GM12872 (cell line): Measurements from ENCODE around the gene BCO2.

Experiments
- TF ChIP-seq, protein P1 (sequence below): IDR thresholded peaks from 3 replicates; pipeline ENCODE4 v1.5.1; 2011; ENCODE audit warnings: low read depth, mild to moderate bottlenecking, low read length, moderate library complexity; ENCODE audit not compliant: insufficient read depth

Gene BCO2

DNA sequence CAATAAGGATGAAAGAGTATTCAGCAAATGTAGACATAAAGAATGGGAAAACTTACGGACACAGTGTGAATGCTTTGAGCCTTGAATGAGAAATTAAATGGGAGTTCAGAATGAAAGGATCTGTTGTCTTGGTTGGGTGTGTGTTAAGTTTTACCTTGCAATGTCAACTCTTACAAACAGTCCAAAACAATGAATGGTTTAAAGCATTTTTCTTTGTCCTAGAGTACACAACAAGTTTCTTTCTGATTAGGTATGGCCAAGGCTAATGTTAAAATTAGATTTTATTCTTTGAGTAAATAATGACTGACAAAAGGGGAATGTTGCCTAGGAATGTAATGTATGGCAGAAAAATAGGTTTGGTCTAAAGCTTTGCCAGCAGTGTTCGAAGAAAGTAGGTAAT is 53.4 kb downstream of the BCO2 start:
- TF ChIP-seq, protein P1, sequence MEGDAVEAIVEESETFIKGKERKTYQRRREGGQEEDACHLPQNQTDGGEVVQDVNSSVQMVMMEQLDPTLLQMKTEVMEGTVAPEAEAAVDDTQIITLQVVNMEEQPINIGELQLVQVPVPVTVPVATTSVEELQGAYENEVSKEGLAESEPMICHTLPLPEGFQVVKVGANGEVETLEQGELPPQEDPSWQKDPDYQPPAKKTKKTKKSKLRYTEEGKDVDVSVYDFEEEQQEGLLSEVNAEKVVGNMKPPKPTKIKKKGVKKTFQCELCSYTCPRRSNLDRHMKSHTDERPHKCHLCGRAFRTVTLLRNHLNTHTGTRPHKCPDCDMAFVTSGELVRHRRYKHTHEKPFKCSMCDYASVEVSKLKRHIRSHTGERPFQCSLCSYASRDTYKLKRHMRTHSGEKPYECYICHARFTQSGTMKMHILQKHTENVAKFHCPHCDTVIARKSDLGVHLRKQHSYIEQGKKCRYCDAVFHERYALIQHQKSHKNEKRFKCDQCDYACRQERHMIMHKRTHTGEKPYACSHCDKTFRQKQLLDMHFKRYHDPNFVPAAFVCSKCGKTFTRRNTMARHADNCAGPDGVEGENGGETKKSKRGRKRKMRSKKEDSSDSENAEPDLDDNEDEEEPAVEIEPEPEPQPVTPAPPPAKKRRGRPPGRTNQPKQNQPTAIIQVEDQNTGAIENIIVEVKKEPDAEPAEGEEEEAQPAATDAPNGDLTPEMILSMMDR, result no peak

DNA sequence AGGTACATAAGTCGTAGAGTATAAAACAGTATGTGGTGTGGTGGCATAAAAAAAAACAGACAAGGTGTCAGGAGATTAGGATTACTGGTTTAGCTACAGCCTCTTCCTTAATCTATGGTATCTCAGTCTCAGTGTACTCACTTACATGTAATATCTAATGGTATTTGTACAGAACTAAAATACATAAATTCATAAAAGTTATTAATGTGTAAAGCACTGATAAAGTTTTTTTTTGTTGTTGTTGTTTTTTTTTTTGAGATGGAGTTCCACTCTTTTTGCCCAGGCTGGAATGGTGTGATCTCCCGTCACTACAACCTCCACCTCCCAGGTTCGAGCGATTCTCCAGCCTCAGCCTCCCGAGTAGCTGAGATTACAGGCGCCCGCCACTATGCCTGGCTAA is 53.8 kb downstream of the BCO2 start:
- TF ChIP-seq, protein P1, result no peak

DNA sequence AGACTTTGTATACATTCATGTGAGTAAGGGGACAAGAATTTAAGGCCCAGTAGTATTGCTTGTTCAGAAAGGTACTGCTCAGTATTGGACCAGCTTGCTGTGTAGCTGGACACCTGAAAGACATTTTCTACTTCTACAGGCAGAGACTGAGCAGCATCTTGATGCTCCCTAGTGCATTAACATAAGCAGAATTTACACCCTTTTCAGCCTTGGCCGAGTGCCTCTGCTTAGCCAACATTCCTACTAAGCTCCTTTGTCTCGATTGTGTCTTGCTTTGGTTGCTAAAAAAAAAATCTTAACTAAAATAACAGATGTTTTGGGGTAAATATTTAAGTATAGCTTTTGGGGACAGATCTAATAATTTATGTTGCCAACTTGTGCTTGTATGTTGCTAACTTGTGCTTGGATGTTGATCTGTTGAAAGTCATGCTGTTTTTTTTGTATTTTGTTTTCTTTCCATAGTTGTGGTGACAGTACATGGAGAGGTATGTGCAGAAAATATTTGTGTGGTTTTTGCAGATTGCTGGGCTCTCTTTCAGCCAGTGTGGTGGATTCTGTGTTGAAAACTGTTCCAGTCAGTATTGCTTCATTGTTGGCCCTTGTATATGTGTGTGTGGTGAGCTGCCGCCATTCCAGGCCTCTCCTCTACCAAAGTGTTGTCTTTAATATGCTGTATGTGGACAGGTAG is 54.6 kb downstream of the BCO2 start:
- TF ChIP-seq, protein P1, result no peak

DNA sequence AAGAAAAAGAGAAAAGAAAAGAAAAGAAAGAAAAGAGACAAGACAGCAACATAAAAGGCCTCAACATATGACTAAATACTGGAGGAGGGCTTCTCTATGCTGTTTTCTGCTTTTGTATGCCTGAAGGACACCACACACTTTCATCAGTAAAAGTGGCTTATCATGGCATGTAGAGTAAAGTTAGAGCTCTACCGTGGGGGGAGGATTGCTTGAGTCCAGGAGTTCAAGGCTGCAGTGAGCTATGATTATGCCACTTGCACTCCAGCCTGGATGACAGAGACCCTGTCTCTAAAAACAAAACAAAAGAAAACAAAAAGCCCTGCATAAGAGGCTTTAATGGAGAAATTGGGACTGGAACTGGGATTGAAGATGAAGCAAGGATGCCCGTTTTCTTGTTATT is 56.6 kb downstream of the BCO2 start:
- TF ChIP-seq, protein P1, result no peak

DNA sequence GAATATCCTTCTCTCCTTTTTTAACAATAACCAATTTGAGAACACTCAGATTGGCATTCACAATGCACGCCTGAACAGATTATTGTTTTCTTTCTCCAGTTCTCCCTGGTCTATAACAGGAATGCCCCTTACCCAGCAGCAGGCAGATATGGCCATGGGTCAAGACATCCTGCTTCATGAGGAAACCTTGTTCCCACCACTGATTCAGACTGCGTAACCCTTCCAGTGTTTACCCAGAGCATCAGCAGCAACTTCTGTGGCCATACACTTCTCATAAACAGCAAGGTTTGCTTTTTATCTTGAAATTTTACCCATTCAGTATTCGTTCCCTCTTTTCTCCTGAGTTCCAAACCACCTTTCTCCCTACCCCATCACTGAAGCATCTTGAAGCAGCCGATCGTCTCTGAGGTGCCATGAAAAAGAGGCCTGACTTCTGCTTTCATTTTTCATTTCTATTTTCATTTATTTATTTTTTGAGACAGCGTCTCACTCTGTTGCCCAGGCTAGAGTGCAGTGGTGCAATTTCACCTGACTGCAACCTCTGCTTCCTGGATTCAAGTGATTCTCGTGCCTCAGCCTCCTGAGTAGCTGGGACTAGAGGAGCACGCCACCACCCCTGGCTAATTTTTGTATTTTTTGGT is 60.6 kb downstream of the BCO2 start:
- TF ChIP-seq, protein P1, result no peak

DNA sequence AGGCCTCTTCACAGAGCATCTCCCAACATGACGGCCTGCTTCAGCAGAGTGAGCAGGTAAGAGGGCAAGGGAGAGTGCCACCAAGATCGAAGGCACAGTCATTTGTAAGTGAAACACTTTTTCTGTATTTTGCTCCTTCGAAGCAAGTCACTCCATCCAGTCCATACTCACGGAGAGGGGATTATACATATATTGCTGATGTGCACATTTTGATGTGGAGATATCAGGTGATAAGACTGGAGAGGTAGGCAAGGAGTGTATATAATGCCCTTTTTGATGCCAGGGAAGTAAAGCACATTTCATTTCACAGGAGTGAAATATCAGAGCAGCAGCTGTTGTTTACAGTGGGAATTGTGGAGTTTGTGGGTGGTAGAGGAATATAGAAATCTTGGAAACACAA is 62.1 kb downstream of the BCO2 start:
- TF ChIP-seq, protein P1, result no peak

DNA sequence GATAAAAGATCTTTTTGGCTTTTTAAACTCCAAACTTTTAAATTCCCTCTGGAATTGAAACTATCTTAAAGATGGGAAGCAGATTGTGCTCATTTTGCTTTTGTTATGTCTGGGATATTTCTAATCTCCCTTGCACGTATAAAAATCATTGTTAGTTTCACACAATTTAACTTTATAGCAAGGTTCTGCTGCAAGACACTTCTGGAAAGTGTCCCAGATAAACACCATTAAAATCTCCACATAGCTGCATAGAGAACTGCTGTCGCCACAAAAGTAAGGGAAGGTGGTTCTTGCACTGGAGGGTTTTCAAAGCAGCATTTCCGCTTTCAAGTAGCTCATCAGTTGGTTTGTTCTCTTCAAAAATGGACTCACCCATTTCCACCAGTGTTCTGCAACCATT is 62.7 kb downstream of the BCO2 start:
- TF ChIP-seq, protein P1, result no peak
